Activated CD4-positive, alpha-beta memory T cell treated with anti-CD3 and anti-CD28 coated beads for 36 hours (primary cell): Measurements from ENCODE around the gene MYH15. TPM values are rescaled to one million over a fixed set of nuclear protein-coding genes. Genes with fewer than 3 reads are reported as not detected.

Experiments
- CTCF ChIA-PET: fragments of 350-600 bp; sonication (Branson Sonifier 250); formaldehyde crosslinking; loops from one replicate; lab custom pipeline; 2021; ENCODE audit warnings: antibody characterized with exemption, inconsistent platforms; lab: Charles Lee
- POLR2A ChIA-PET: fragments of 350-600 bp; sonication (Branson Sonifier 250); formaldehyde crosslinking; loops from one replicate; lab custom pipeline; 2021; ENCODE audit warnings: antibody characterized with exemption; lab: Charles Lee
- DNase-seq: peaks from one replicate; pipeline ENCODE4 v3.0.0-alpha.2; 2020
- H3K27ac Mint-ChIP-seq: one replicate; pipeline ENCODE4 v1.8.0; 2021; ENCODE audit warnings: mixed read lengths
- H3K27me3 Mint-ChIP-seq: one replicate; pipeline ENCODE4 v1.8.0; 2021; ENCODE audit warnings: mixed read lengths
- H3K36me3 Mint-ChIP-seq: one replicate; pipeline ENCODE4 v1.8.0; 2021; ENCODE audit warnings: mixed read lengths
- H3K4me1 Mint-ChIP-seq: one replicate; pipeline ENCODE4 v1.8.0; 2021; ENCODE audit warnings: low read depth, mixed read lengths
- H3K4me3 Mint-ChIP-seq: one replicate; pipeline ENCODE4 v1.8.0; 2021; ENCODE audit warnings: mild to moderate bottlenecking, mixed read lengths
- H3K9me3 Mint-ChIP-seq: one replicate; pipeline ENCODE4 v1.8.0; 2021; ENCODE audit warnings: mixed read lengths
- intact Hi-C: fragments of 100-400 bp; cut with micrococcal nuclease; formaldehyde crosslinking; loops from one replicate; pipeline ENCODE4 v1.15.1; 2023
- total RNA-seq, 2 experiments: library from RNA; stranded (reverse); gene quantifications; one replicate each; pipeline ENCODE4 v1.2.3, GENCODE V29; 2021

MYH15 gene
- total RNA-seq, 2 experiments from 2014 or later = 0.12 to 0.17 TPM

GRCh38 chr3:108342837-108343486 lies 167.4 kb downstream of the MYH15 start:
- intact Hi-C loops = loop anchor here (1.0 to 5.0 kb wide), 6 partner anchors 14 to 134 kb away; partner anchors contain the start of genes HHLA2 and IFT57
- peaks cover 3% of the 10 kb centered on the region for H3K27me3 Mint-ChIP-seq
- POLR2A ChIA-PET = interaction anchor here (0.6 to 0.8 kb wide), 2 partner anchors 47 to 49 kb away, joined by 3 read pairs; partner anchors contain the start of gene HHLA2
- peak; percentile 17 for DNase-seq
- peak overlapping the region; percentile 58 for H3K27ac Mint-ChIP-seq
- CTCF ChIA-PET = interaction anchor here (0.7 to 2.8 kb wide), 5 partner anchors 13 to 189 kb away, joined by 3 to 8 read pairs (median 6); no protein-coding TSS in a partner anchor
- no peaks in the 10 kb centered on the region for H3K36me3 Mint-ChIP-seq
- no peaks in the 10 kb centered on the region for H3K9me3 Mint-ChIP-seq
- H3K4me1 Mint-ChIP-seq = peaks cover 13% of the 10 kb centered on the region
- H3K4me3 Mint-ChIP-seq = no peak overlapping the region

GRCh38 chr3:108341911-108342310 lies 168.5 kb downstream of the MYH15 start:
- no peaks in the 10 kb centered on the region for H3K9me3 Mint-ChIP-seq
- ChIA-PET CTCF (interaction anchor here (2.8 kb wide), 1 partner anchor 136 kb away, joined by 8 read pairs; no protein-coding TSS in a partner anchor), POLR2A (no interaction called here)
- intact Hi-C loops = loop anchor here (2.0 to 5.0 kb wide), 2 partner anchors 119 to 135 kb away; partner anchors contain the start of gene IFT57
- no peaks in the 10 kb centered on the region for H3K27me3 Mint-ChIP-seq
- no peak overlapping the region for H3K27ac Mint-ChIP-seq
- H3K4me3 Mint-ChIP-seq = no peak overlapping the region
- peaks cover 13% of the 10 kb centered on the region for H3K4me1 Mint-ChIP-seq
- no peak for DNase-seq
- H3K36me3 Mint-ChIP-seq = no peaks in the 10 kb centered on the region

- intact Hi-C loops = no loop called here
- ChIA-PET POLR2A (no interaction called here), CTCF (no interaction called here)
- no peak overlapping the region for H3K4me3 Mint-ChIP-seq
- no peaks in the 10 kb centered on the region for H3K9me3 Mint-ChIP-seq
- no peaks in the 10 kb centered on the region for H3K36me3 Mint-ChIP-seq
- DNase-seq = no peak
- H3K4me1 Mint-ChIP-seq = peaks cover 13% of the 10 kb centered on the region
- no peaks in the 10 kb centered on the region for H3K27me3 Mint-ChIP-seq
- no peak overlapping the region for H3K27ac Mint-ChIP-seq
These were observed 171.4 kb downstream of the MYH15 start for GRCh38 chr3:108338901-108339545.

- Mint-ChIP-seq H3K9me3 (no peaks in the 10 kb centered on the region), H3K4me1 (peaks cover 4% of the 10 kb centered on the region), H3K27ac (no peak overlapping the region), H3K4me3 (no peak overlapping the region), H3K36me3 (no peaks in the 10 kb centered on the region), H3K27me3 (peaks cover 1% of the 10 kb centered on the region)
- POLR2A ChIA-PET = no interaction called here
- CTCF ChIA-PET = no interaction called here
- intact Hi-C loops = no loop called here
- DNase-seq = no peak
These were observed 175.7 kb downstream of the MYH15 start for GRCh38 chr3:108334701-108335100.

GRCh38 chr3:108333961-108334360 lies 176.4 kb downstream of the MYH15 start:
- H3K36me3 Mint-ChIP-seq = no peaks in the 10 kb centered on the region

GRCh38 chr3:108331792-108332191 lies 178.6 kb downstream of the MYH15 start:
- intact Hi-C loops = no loop called here
- ChIA-PET POLR2A (no interaction called here), CTCF (interaction anchor here (0.6 kb wide), 1 partner anchor 274 kb away, joined by 3 read pairs; no protein-coding TSS in a partner anchor)
- Mint-ChIP-seq H3K36me3 (no peaks in the 10 kb centered on the region), H3K27ac (no peak overlapping the region), H3K9me3 (peaks cover 6% of the 10 kb centered on the region), H3K4me1 (peaks cover 18% of the 10 kb centered on the region), H3K27me3 (peaks cover 1% of the 10 kb centered on the region), H3K4me3 (no peak overlapping the region)
- DNase-seq = no peak

More at GRCh38 chr3:108333961-108334360, 176.4 kb downstream of the MYH15 start:
- ChIA-PET CTCF (no interaction called here), POLR2A (interaction anchor here (0.7 kb wide), 1 partner anchor 421 kb away, joined by 7 read pairs; no protein-coding TSS in a partner anchor)
- Mint-ChIP-seq H3K4me3 (no peak overlapping the region), H3K27me3 (peaks cover 1% of the 10 kb centered on the region), H3K9me3 (no peaks in the 10 kb centered on the region), H3K4me1 (peaks cover 12% of the 10 kb centered on the region), H3K27ac (no peak overlapping the region)
- intact Hi-C loops = no loop called here
- DNase-seq = no peak

Other genes starting within 250 kb of the MYH15 start
- gene HHLA2, start 214.0 kb downstream of the MYH15 start, total RNA-seq = 1 to 10 TPM in 1 of 2 experiments, under 1 TPM in 1; 0.86 to 1.6 TPM
- 10 to 100 TPM; 39.5 to 45.1 TPM for gene CIP2A, start 78.8 kb upstream of the MYH15 start, total RNA-seq
- 10 to 100 TPM; 11.3 to 11.4 TPM for gene DZIP3, start 79.1 kb upstream of the MYH15 start, total RNA-seq
- not detected for gene RETNLB, start 246.8 kb upstream of the MYH15 start, total RNA-seq